Measurements from ENCODE around the gene DPP9.
"Not testable (repeated sequence)": the region's sequence is repeated elsewhere in the genome, so short reads cannot be mapped to it uniquely, and the experiment has no call there.

Gene DPP9

GRCh38 chr19:4723595-4724514 lies at the start of gene DPP9:
Gene DPP9, minus strand, starts transcription at chr19:4723842. Its CDS starts 3,936 bp downstream, at chr19:4719906.
- peak; percentile 94 for DNase-seq (ENCODE audit: low read depth)

- DNase-seq (ENCODE audit: low read depth), result no peak
These were observed 49.5 kb upstream of the DPP9 start for GRCh38 chr19:4773047-4773640.

DNA sequence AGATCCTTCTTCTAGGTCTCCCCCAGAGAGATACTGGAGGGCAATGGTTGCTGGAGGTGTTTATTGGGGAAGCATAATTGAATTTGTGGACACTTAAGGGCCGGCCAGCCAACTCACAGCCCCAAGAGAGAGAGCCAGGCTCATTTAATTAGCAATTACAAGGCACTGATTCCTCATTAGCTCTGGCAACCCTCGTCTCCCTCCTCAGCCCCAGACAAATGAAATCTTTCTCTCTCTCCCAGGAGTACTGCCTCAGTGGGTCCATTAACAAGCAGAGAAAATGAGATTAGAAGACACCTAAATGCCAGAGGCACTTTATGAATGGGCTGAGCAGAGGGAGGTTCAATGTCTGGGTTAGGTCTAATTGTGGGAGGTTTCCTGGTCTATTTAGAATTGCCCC lies 48.9 kb upstream of the DPP9 start:
- DNase-seq (ENCODE audit: low read depth), result no peak

- DNase-seq (ENCODE audit: low read depth), result peak; percentile 69
These were observed 45.5 kb upstream of the DPP9 start for GRCh38 chr19:4768934-4769777.

DNA sequence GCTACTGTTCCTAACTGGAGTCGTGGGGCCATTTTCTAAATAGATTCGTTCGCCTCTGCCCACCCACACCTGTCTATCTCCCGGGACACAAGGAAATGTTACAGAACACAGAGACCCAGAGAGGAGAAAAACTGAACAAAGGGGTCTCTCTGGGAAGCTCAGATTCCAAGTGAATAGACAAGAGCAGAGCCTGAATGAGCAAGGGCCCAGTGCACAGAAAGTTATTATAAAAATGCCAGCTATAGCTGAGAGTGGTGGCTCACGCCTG lies 40.7 kb upstream of the DPP9 start:
- DNase-seq (ENCODE audit: low read depth), result no peak

DNA sequence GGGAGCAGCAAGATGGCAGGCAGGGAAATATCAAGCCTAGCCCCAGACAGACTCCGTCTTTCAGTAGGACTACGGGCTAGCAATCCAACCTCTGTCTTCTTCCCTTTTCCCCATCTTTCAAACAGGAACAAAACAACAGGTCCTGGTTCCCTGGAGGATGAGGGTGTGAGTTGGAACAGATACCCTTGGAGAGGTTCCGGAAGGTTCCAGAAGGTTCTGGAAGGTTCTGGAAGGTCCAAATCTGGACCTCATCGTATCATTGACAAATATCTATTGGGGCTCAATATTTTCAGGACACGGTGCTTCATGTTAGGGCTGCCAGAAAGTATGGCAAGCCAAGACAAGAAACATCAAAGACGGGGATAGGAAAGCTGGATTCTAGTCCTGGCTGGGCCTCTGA lies 39.4 kb upstream of the DPP9 start:
- no peak for DNase-seq (ENCODE audit: low read depth)

GRCh38 chr19:4760285-4760650 lies 36.6 kb upstream of the DPP9 start:
- no peak for DNase-seq (ENCODE audit: low read depth)

DNA sequence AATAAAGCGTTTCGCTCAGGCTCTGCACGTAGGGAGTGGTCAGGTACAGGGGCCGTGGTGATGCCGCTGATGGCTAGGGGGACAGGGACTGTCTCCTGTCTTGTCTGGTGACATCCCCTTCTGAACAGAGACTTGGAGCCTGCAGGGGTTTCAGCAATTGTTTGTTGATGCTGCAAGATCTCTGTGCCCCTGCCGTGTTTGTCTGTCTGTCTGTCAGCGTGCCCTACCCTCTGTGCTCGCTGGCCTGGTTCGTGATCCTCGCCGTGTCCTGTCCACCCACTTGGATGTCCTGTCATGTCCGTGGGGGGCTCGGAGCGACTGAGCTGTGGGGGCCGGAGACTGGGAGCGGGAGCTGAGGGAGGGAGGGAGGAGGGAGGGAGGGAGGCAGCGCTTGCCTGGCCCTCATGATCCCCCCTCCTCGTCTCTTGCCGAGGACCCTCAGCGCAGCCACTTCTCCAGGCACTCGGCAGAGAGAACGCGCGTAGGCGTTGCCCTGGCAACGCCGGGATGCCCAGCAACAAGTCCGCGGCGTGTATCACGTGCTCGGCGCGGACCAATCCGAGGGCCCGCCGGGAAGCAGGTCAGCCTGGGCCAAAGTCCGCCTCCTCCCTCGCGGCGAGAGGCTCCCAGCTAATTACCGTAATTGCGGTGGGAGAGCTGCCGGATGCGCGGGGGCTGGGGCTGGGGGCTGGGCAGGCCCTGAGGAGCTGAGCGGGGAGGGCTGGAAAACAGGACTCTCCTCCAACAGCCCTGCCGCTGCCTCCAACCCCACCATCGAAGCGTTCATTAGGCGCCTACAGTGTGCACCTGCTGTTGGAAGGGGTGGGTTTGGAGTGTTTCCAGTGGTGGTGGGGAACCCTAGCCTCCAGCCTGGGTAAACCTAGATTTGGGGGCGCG lies 36.0 kb upstream of the DPP9 start:
- peak; percentile 58 for DNase-seq (ENCODE audit: low read depth)

DNA sequence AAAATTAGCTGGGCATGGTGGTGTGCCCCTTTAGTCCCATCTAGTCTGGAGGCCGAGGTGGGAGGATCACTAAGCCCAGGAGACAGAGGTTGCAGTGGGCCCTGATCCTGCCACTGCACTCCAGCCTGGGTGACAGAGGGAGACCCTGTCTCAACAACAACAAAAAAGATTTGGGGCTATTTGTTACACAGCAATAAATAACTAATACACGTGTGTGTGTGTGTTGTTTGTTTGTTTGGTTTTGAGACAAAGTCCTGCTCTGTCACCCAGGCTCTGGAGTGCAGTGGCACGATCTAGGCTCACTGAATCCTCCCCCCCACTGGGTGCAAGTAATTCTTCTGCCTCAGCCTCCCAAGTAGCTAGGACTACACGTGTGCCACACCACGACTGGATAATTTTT lies 35.0 kb upstream of the DPP9 start:
- DNase-seq (ENCODE audit: low read depth), result no peak

DNA sequence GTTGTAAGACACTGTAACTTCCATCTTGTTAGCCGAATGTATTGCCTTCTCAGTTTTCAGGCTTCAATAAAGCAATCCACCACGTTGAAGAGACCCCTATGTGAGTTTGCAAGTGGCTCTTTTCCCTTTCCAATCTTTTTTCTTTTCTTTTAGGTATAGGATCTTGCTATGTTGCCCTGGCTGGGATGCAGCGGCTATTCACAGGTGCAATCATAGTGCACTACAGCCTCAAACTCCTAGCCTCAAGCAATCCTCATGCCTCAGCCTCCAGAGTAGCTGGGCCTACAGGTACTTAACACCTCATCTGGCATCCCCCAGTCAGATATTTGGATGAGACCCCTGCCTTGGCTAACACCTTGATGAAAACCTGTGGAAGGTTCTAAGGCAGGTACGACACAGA lies 34.4 kb upstream of the DPP9 start:
- DNase-seq (ENCODE audit: low read depth), result no peak

GRCh38 chr19:4755459-4755858 lies 31.8 kb upstream of the DPP9 start:
- DNase-seq (ENCODE audit: low read depth), result no peak

DNA sequence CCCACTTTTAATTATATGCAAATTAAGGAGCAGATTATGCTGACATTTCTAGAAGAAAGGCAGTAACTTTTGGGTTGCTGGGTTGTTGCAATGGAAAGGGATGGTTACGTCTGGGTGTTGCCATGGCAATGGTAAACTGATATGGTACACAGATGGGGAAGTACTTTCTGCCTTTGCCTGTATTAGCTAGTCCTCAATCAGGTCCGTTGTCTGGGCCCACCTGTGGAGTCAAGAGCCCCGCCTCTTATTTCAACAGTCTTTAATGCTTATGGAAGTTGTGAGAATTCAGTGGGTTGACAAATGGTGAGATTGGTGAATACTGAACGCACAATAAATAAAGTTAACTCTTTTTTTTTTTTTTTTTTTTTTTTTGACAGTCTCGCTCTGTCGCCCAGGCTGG lies 30.6 kb upstream of the DPP9 start:
- no peak for DNase-seq (ENCODE audit: low read depth)

- DNase-seq (ENCODE audit: low read depth), result no peak
These were observed 26.4 kb upstream of the DPP9 start for GRCh38 chr19:4749870-4750590.

- DNase-seq (ENCODE audit: low read depth), result no peak
These were observed 24.9 kb upstream of the DPP9 start for GRCh38 chr19:4748589-4748988.

GRCh38 chr19:4748185-4748584 lies 24.5 kb upstream of the DPP9 start:
- no peak for DNase-seq (ENCODE audit: low read depth)

DNA sequence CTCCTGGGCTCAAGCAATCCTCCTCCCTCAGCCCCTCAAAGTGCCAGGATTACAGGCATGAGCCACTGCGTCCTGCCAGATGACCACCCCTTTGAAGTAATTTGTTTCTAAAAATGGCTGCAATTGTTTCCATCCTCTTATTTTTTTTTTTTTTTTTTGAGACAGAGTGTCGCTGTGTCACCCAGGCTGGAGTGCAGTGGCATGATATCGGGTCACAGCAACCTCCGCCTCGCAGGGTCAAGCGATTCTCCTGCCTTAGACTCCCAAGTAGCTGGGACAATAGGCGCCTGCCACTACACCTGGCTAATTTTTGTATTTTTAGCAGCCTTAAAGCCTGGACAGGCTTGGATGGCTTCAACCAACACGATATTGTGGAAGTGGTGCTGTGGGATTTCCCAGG lies 22.3 kb upstream of the DPP9 start:
- no peak for DNase-seq (ENCODE audit: low read depth)

GRCh38 chr19:4745175-4745574 lies 21.5 kb upstream of the DPP9 start:
- not testable (repeated sequence) for DNase-seq (ENCODE audit: low read depth)

DNA sequence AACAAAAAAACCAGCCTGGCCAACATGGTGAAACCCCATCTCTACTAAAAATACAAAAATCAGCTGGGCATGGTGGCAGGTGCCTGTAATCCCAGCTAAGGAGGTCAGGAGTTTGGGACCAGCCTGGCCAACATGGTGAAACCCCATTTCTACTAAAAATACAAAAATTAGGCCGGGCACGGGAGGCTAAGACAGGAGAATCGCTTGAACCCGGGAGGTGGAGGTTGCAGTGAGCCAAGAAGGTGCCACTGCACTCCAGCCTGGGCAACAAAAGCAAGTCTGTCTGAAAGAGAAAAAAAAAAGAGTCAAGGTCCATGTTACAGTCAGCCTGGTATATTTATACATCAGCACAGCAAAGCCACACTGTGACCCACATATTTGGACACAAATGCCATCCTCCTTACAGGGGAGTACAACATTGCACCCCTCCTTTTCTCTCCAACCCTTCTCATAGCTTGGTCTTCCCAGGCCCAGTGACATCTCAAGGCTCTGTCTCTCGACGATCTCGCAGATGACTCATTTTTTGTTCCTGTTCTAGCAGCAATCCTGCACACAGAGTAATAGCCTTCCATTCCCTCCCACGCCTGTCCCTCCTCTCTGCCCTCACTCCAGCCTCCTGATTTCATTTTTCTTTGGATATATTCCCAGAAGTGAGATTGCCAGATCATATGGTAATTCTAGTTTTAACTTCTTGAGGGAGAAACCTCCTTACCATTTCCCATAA lies 21.0 kb upstream of the DPP9 start:
- DNase-seq (ENCODE audit: low read depth), result no peak

GRCh38 chr19:4742723-4743646 lies 19.3 kb upstream of the DPP9 start:
- DNase-seq (ENCODE audit: low read depth), result no peak

DNA sequence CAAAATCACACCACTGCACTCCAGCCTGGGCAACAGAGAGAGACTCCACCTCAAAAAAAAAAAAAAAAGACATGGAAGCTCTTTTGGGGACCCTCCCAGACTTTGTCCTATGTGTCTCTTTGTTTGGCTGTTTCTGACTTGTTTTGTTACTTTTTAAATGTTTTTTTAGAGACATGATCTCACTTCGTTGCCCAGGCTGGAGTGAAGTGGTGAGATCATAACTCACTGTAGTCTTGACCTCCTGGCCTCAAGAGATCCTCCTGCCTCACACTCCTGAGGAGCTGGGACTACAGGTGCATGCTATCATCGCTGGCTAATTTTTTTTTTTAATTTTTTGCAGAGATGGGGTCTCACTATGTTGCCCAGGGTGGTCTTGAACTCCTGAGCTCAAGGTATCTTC lies 16.4 kb upstream of the DPP9 start:
- DNase-seq (ENCODE audit: low read depth), result no peak

All from stimulated activated CD8-positive, alpha-beta memory T cell treated with anti-CD3 and anti-CD28 coated beads, Interleukin-4, amount 100 ng/mL, for 24 hours (primary cell).